Measurements from ENCODE around the gene UBTD1.
"Not testable (repeated sequence)": the region's sequence is repeated elsewhere in the genome, so short reads cannot be mapped to it uniquely, and the experiment has no call there.

Gene UBTD1

DNA sequence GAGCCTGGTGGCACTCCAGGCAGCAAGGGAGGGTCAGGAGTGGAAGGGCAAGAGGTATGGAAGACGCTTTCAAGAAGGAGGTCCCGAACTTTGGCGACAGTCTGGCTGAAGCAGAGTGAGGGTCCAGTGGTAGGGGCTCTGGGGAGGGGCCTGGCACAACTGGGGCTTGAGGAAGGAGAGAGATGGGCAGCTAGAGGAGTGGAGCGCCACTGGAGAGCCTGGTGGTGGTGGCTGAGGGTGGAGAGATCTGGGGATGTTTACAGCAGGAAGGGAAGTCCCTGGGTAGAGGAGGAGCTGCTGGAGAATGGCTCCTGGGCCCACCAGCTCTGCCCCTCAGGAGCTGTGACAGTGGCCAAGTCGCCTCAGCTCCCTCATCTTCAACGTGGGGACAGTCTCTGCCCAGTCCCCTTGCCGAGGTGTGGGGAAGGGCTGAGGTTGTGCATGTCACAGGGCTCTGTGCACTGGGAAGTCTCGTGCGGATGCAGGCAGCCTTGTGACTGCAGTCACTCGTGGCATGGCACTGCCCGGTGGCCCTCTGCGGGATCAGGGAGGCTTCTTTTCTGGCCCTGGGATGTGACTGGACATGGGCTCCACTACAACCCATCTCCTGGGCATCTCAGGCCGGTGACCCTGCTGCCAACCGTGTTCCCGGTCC is 18.5 kb downstream of the UBTD1 start:
- DNase-seq: no peak

DNA sequence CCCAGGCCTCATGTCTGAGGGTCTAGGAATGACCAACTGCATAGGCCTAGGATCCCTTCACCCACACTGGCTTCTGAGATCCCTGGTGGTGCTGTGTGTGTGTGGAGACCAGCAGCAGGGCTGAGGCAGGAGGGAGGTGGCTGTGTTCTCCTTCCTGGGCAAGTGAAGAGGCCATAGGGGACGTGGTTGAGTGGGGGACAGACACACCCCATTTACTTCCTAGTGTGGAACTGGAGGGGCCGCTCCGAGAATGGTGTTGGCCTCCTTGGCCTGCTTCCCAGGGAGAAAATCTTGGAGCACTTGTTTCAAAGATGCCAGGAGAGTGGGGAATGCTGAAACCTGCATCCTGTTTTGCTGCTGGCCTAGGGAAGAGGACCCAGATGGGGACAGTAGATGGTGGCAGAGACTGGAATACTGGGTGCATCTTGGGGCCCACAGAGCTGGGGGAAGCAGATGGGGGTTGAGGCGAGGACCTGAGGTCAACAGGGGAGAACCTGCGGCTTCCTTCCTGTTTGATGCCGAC is 19.1 kb downstream of the UBTD1 start:
- no peak for DNase-seq

DNA sequence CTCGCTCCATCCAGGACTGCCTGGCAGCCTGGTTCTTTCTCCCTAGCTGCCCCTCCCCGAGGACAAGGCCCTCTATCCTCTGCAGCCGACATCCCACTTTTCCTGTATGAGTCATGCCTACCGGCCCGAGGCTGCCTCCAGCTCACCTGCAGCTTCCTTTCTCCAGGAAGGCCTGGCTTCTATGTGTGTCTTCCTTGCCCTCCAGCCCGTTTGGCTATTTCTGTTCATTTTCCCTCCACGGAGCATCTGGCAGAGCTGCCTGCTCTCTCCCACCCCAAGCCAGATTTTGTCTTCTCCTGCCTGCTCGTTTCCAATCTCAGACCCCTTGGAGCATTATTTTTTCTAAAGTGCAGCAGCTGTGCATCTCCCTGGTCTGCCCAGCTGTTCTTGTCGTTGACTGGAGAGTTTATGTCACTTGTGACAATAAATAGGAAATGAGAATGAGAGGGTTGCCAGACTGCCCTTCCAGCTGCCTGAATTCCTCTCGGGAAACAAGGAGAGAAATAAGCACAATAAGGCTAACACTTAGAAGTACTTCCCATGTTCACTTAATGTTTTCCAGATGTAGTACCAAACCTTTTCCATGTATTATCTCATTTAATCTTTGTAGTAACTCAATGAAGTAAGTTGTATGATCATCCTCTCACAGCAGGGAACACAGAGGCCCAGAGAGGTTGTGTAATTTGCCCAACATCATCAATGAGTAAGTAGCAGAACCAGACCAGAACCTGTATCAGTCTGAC is 19.7 kb downstream of the UBTD1 start:
- no peak for DNase-seq

DNA sequence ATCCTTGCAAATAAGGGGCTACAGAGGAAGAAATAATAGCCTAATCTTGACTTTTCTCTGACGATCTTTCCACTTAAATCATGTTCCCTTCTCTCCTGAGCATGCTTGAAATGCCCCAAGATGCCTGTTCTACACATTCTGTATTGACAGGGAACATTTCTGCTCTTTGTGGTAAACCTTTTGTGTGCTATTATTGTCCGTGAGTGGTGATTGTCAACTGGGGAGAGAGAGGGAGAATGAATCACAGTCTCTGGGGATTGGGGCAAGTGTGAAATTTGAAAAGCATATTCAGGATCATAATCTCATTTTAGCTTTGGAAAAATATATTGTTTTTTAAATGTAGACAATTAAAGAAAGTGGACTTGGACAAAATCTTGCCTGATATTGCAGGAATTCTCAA is 20.6 kb downstream of the UBTD1 start:
- DNase-seq: no peak

DNA sequence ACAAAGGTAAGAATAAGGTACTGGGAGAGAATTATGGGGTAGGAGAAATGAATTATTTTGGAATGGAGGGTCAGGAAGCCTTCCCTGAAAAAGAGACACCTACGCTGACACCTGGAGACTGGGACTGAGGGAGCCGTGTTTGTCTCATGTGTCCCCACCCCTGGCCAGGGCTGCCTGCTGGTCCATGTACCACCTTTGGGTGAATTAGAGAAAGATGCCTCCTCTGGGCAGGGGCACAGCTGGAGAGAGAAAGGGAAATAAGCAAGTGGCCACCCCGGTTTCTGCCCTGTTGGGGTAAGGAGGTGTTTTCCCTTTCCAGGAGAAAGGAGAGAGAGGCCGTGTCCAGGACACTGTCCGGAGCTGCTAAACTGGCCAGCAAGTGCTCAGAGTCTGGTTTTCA is 21.8 kb downstream of the UBTD1 start:
- DNase-seq: no peak

DNA sequence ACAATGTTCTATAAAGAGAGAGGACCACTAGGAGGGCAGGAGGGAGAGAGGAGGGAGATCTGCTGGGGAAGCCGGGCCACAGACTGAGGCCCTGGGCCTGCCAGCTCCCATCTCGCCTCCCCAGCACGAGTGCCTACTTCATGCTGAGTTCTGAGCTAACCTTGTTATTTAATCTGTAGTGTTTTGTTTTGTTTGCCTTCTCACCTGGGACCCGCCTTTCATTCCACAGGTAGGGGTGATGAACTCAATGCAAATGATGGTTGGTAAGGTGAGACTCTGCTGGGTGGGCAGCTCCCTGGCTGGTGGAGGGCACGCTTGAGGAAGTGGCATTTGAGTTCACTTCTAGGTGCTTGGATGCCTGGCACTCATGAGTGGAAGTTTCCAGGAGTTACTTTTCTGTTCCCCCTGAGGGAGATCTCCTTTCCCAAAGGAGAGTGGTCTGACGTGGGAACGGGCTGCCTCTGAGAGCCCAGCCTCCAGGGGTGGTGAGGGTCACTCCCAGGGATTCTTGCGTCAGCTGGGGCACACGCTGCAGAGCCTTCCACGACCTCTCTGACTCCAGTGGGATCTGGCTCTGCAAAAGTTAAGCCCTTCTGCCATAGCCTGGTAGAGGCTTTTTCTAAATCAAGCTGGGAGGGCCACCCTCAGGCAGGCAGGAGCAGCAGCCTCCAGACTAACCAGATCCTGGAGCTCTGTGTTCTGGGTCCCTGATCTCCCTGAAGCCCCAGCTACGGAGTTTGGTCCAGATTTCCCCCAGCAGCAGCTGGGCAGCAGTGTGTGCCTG is 22.4 kb downstream of the UBTD1 start:
- no peak for DNase-seq

DNA sequence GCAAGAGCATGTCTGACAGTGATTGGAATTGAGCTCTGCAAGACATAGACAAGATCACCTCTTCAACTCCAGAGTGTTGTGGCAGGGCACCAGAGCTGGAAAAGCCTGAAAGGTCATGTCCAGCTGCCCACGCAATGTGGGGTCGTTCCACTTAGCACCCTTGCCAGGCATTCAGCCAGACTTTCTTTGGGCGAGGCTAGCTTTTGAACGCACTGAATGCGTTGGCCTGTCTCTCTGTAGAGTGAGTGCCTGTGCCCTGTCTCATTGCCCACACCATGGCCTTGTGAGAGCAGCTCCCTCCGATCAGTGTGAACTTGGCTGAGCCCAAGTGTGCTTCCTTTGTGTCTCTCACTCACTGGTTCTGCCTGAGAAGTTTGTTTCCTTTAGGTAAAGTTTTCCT is 23.3 kb downstream of the UBTD1 start:
- DNase-seq: no peak

DNA sequence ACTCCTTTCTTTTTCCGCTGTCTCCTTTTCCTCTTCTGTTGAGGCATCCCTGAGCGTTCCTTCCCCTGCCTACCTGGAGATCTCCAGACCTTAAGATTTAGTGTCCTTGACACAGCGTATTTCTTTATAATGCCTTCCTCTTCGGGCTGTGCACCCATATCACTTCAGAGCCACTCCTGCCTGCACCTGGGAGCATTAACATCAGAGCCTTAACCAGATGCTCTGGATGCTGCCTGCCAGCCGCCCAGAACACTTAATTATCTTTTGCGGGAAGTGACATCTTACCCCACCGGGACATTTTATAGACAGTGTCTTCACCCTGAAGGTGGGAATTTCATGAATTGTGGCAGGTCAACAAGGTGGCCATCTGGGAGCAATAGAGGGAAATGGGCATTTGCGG is 24.2 kb downstream of the UBTD1 start:
- DNase-seq: no peak

DNA sequence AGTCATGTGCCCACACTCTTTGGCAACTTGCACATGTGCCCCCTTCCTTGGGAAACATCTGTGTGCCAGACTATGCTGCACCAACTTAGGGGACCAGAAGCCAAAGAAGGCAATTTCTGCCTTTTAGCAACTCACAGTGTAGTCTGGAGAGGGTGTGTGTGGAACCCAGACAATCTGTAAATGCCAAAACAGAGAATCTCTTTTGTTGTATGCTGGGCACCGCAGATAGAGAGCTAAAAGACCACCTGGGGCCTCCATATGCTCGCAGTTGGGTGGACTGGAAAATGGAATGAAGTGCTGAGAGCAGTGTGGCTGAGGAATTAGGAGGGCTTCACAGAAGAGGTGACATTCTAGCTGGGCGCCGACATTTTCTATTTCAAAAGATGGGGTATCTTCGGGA is 26.4 kb downstream of the UBTD1 start:
- no peak for DNase-seq

DNA sequence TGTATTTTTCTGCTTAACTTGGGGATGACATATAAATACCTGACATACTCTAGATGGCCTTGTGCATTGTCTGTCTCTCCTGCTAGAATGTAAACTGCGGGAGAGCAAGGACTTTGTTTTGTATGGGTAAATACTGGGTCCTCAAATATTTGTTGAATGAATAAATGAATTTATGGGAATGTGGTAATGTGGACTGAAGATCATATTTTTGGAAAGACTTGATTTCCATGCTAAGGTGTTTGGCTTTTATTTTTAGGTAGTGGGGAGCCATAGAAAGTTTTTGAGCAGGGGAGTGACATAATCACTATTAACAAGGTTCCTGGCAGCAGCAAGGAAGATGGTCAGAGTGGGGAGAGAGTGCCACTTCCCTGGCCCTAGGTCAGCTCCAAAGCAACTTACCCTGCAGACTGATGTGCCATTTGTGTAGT is 27.0 kb downstream of the UBTD1 start:
- DNase-seq: no peak

DNA sequence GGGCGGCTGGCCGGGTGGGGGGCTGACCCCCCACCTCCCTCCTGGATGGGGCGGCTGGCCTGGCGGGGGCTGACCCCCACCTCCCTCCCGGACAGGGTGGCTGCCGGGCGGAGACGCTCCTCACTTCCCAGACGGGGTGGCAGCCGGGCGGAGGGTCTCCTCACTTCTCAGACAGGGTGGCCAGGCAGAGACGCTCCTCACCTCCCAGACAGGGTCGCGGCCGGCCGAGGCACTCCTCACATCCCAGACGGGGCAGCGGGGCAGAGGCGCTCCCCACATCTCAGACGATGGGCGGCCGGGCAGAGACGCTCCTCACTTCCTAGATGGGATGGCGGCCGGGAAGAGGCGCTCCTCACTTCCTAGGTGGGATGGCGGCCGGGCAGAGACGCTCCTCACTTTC is 30.2 kb downstream of the UBTD1 start:
- not testable (repeated sequence) for DNase-seq

DNA sequence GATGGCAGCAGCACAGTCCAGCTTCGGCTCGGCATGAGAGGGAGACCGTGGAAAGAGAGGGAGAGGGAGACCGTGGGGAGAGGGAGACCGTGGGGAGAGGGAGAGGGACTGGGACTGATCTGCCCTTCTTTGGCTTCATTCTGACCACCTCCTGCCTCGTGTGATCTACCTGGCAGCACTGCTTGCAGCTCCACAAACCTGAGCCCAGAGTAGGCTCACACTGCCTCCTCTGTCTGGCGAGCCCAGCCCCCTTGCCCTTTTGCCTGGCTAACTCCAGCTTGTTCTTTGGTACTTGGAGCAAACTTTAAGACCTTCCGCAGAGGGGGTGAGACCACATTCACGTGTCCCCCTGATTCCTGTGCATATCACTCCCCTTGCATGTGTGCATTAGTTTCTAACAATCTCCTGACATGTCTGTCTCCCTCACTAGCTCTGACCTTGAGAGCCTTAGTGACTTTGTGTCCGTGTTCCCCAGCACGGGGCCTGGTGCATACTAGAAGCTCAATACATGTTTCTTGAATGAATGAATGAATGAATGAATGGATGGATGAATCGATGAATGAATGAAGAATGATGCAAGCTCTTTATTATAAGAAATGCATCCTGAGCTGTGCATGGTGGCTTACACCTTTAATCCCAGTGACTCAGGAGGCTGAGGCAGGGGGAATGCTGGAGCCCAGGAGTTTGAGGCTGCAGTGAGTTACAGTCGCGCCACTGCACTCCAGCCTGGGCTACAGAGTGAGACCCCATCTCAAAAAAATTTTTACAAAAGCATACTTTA is 31.2 kb downstream of the UBTD1 start:
- no peak for DNase-seq

DNA sequence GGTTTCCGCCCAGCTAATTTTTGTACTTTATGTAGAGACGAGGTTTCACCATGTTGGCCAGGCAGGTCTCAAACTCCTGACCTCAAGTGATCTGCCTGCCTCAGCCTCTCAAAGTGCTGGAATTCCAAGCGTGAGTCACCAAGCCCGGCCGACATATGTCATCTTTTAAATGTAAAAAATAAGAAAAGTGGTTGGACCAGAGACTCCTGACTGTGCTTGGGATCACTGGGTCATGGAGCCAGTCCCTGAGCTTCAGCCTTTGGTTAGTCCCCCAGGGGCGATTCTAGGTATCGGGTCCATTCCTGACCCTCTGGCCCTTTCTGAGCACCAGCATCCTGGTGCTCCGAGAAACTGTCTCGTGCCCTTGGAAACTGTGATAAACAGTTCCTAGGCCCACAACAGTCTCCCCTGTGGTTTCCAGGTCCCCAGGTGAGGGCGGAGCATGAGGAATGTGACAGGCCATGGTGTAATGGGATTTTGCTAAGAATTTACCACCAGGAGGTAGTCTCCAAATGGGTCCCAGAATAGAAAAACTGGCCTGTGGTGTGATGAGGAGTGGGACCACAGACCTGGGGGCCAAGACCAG is 32.8 kb downstream of the UBTD1 start:
- no peak for DNase-seq

DNA sequence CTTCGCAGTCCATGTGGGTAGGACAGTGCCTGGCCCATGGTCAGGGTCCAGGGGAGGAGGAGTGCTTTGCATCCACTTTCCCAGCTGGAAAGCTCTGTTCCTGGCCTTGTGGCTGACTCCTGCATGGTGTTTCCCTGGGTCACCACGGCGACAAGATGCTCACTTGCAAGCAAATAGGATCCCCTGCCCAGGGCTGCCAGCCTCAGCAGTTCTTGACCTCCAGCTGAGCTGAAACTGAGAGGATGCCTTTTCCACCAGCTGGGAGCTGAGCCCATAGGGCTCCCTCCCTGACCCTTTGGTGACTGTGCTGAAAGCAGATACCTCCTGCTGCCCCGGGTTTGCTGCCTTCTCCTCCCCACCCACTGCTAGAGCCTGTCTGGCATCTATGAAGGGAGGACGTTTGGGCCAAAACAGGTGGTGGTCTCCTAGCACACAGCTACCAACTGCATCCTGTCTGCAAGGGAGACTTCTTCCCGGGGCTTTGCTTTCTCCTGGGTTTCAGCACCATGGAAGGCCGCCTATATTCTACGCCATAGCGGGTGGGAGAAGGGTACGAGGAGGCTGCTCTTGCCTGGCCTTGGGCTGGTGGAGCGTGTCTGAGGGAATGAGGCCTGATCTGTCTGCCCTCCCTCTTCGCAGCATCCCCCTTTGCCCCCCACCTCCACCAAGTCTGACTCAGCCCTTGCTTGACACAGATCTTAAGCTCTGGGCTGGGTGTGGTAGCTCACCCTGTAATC is 34.4 kb downstream of the UBTD1 start:
- DNase-seq: no peak

DNA sequence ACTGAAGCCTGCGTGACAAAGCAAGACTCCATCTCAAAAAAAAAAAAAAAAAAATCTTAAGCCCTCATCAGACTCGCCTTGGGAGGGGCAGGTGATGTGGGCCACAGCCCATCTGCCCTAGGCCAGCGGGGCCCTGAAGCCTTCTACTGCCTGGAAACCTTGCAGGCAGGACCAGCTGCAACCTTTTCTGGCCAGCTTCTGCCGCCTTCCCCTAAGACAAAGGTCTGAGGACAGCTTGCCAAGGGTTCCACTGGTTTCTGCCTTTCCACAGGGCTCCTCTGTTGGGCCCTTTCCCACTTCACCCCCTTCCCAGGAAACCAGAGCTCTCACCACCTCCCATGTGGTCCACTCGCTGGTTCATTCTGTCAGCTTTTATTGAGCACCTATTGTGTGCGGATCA is 35.2 kb downstream of the UBTD1 start:
- no peak for DNase-seq

DNA sequence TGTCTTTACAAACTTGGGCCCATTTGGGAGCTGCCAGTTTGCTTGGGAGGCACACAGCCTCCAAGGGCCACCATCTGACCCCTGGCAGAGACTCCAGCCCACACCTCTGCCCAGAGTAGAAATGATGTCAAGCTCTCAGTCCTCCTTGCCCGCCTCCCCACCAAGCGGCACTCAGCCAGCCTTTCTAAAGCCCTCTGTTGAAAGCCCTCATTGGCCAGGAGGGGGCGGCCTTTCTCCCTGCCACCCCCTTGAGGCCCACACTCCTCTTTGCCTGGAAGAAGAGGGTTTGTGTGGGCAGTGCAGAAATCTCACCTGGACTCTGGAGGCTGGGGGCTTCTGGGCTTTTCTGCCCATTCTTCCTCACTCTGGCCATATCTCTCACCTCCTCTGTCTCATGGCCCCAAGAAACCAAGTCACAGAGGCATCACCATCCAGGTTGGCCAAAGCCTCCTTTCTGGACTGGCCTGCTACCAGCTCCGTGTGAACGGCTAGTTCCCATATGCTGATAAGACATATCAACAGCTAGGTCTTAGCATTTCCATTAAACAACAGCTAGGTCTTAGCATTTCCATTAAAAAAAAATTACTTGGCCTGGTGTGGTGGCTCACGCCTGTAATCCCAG is 36.1 kb downstream of the UBTD1 start:
- no peak for DNase-seq

DNA sequence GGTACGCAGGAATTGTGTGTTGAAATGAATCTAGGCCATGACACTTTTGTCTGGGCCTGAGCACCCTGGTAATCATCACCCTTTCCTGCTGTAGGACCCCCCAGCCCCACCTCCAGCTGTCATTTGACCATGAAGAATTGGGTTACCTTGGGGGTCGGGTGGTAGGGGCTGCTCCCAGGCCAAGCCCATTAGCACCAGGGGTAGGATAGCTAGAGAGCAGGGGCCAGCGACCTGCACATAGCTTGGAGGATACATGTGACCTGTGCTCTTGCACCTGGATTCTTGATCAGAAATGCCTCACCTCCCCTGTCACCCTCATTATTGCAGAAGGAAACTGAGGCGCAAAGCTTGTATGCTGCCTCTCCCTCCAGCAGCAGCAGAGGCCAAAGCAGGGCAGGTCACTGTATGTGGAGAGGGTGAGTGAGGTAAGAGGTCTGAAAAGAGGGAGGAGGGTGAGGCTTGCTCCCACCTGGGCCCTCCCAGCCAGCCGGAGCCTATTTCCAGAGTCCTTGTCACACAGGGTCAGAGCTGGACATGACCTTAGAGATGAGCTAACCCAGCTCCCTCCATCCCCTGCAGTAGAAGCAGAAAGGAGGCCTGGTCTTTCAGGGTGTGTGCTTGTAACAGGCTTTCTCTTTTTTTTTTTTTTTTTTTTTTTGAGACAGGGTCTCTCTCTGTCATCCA is 38.6 kb downstream of the UBTD1 start:
- no peak for DNase-seq

DNA sequence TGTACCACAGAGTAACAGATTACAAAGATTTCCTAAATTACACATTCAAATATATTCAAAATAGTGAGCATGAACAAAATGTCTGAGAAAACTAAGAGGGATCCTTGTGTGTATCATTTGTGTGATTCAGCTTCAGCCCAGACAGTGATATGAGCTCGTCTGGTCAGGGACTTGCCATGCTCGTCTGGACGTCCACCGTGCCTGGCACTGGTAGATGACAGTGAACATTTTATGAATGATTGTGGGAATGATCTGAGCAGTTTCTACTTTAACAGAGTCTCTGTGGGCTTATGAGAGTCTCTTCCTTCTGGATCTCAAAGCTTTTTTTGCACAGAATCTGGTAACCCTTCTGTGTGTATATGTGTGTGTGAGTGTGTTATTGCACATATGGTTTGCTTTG is 39.7 kb downstream of the UBTD1 start:
- no peak for DNase-seq

DNA sequence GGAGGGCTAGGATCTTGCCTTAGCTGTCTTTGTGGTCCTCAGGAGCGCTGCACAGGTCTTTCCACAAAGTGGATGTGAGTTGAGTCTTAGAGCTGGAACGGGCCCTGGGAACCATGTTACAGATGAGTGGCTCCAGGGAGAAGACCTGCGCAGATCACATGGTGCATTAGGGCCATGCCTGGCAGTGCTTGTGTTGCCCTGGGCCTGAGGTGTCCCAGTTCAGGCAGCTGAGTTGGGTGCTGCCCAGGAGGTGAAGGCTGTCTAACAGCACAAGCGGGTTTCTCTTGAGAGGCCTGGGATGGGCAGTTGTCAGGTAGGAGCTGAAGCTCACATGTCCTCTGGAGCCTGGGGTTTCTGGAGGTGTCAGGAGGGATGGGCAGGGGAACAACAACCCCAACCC is 40.1 kb downstream of the UBTD1 start:
- DNase-seq: no peak

DNA sequence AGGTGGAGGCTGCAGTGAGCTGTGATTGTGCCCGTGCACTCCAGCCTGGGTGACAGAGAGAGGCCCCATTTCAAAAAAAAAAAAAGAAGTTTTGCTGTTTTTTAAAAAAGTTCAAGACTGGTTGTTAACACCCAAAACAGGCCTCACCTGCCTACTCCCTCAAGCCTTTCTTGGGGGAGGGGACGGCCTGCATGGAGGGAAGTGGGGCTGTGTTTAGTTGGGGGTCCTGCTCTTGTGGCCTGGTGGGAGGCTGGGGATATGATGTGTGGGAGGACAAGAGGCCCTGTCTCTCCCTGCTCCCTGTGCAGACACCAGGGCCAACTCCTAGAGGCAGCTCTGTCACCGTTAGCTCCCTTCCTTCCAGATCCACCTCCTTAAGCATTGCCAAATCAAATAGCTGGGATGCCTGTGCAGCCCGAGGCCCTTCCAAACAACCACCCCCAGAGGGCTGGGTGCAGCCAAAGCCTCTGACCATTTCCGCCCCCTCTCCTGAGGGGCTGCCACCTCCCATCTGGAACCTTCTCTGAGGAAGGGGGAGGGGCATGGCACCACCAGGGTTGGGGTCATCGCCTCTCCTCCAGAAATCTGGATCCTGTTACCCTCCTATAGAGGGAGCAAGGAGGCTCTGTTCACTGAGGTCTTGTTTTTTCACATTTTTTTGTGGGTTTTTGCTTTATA is 40.9 kb downstream of the UBTD1 start:
- DNase-seq: no peak

Data from CD4-positive, alpha-beta T cell treated with Interleukin-15 for 1 hour (primary cell).